ENCODE measurements around the gene LRRC56. TPM values are rescaled to one million over a fixed set of nuclear protein-coding genes. Genes with fewer than 3 reads are reported as not detected.
"Not testable (repeated sequence)": the region's sequence is repeated elsewhere in the genome, so short reads cannot be mapped to it uniquely, and the experiment has no call there.

The LRRC56 gene
- total RNA-seq, 4 donors from 2014 or later = 1.7 to 2.4 (median 2.1) TPM

GRCh38 chr11:512761-513595 is 24.3 kb upstream of the LRRC56 start:
- Histone ChIP-seq H3K4me1 (peaks cover 11% of the 10 kb centered on the region), H3K27ac (no peak overlapping the region), H3K9me3 (no peaks in the 10 kb centered on the region), H3K36me3 (peaks cover 12% of the 10 kb centered on the region), H3K4me3 (no peak overlapping the region), H3K27me3 (no peaks in the 10 kb centered on the region)
- no peak for DNase-seq (ENCODE audit: low spot score in 2 of 2)
- TF ChIP-seq POLR2AphosphoS5 (IDR thresholded peaks at IDR 0.05) (no peak), CTCF (IDR thresholded peaks at IDR 0.05) (no peak), POLR2A (IDR thresholded peaks at IDR 0.05) (no peak), EP300 (IDR thresholded peaks at IDR 0.05) (no peak)
- 92% methylated on average over 29 of the region's 29 CpGs for WGBS

DNA sequence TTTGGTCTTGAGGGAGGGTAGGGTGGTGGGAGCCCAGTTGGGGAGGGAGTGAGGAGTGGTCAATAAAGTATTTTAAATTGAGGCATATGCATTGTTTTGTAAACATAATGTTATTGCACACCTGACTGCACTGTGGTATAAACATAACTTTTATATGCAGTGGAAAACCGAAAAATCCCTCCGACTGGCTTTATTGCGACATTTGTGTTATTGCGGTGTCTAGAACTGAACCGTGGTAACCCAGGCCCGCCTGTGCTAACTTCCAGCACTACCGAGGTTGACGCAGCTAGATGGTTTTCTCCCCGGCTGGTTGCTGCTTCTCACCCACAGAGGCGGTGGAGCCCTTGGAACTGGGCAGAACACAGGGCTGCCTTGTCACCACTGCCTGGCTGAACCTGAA is 22.7 kb upstream of the LRRC56 start:
- no peak for TF ChIP-seq EP300 (IDR thresholded peaks at IDR 0.05)
- TF ChIP-seq POLR2A (IDR thresholded peaks at IDR 0.05) = no peak
- no peak for TF ChIP-seq CTCF (IDR thresholded peaks at IDR 0.05)
- TF ChIP-seq POLR2AphosphoS5 (IDR thresholded peaks at IDR 0.05) = no peak
- Histone ChIP-seq H3K27ac (peak overlapping the region; percentile 78), H3K4me3 (no peak overlapping the region), H3K36me3 (peaks cover 12% of the 10 kb centered on the region), H3K27me3 (no peaks in the 10 kb centered on the region), H3K4me1 (peaks cover 12% of the 10 kb centered on the region), H3K9me3 (no peaks in the 10 kb centered on the region)
- DNase-seq (ENCODE audit: low spot score in 2 of 2) = no peak
- WGBS = 91% methylated on average over 10 of the region's 10 CpGs

DNA sequence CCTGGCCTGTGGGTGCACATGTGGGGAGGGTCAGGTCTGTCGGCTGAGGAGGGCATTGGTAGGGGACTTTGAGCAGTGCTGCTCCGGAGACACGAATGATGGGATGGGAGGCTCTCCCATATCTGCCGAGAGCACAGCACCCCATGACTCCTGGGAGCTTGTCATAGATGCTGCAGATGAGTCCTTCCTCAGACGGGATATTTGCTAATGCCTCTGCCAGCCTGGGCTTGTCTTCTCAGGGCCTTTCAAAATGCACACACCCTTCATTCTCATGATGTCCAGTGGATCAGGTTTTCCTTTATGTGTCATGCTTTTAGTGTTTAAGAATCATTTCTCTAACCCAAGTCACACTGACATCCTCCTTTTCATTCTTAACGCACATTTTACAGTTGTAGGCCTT is 22.2 kb upstream of the LRRC56 start:
- Histone ChIP-seq H3K4me1 (peaks cover 12% of the 10 kb centered on the region), H3K4me3 (no peak overlapping the region), H3K9me3 (no peaks in the 10 kb centered on the region), H3K27ac (peak overlapping the region; percentile 78), H3K27me3 (no peaks in the 10 kb centered on the region), H3K36me3 (peaks cover 12% of the 10 kb centered on the region)
- DNase-seq (ENCODE audit: low spot score in 2 of 2) = no peak
- WGBS = 73% methylated on average over 6 of the region's 6 CpGs
- TF ChIP-seq POLR2A (IDR thresholded peaks at IDR 0.05) (no peak), POLR2AphosphoS5 (IDR thresholded peaks at IDR 0.05) (no peak), CTCF (IDR thresholded peaks at IDR 0.05) (no peak), EP300 (IDR thresholded peaks at IDR 0.05) (no peak)

- Histone ChIP-seq H3K4me3 (no peak overlapping the region), H3K36me3 (peaks cover 12% of the 10 kb centered on the region), H3K27me3 (no peaks in the 10 kb centered on the region), H3K4me1 (peaks cover 12% of the 10 kb centered on the region), H3K27ac (no peak overlapping the region), H3K9me3 (no peaks in the 10 kb centered on the region)
- 98% methylated on average over 4 of the region's 4 CpGs for WGBS
- DNase-seq (ENCODE audit: low spot score in 2 of 2) = no peak
- TF ChIP-seq POLR2A (IDR thresholded peaks at IDR 0.05) (no peak), POLR2AphosphoS5 (IDR thresholded peaks at IDR 0.05) (no peak), EP300 (IDR thresholded peaks at IDR 0.05) (no peak), CTCF (IDR thresholded peaks at IDR 0.05) (no peak)
These were observed 20.9 kb upstream of the LRRC56 start for GRCh38 chr11:516400-516799.

- Histone ChIP-seq H3K4me1 (peaks cover 12% of the 10 kb centered on the region), H3K36me3 (peaks cover 10% of the 10 kb centered on the region)
- 94% methylated on average over 25 of the region's 43 CpGs for WGBS
- not testable (repeated sequence) for H3K27ac ChIP-seq, H3K9me3 ChIP-seq, H3K27me3 ChIP-seq, H3K4me3 ChIP-seq
- peak; percentile 71 to 80 for DNase-seq (ENCODE audit: low spot score in 2 of 2)
These were observed 20.2 kb upstream of the LRRC56 start for GRCh38 chr11:516918-517685.

Measured in suprapubic skin (tissue), 4 donors.